ENCODE data around the gene CAMK2G. TPM values are rescaled to one million over a fixed set of nuclear protein-coding genes. Genes with fewer than 3 reads are reported as not detected.

Gene CAMK2G
- total RNA-seq, 1 experiment from 2014 or later: 41.4 TPM

DNA sequence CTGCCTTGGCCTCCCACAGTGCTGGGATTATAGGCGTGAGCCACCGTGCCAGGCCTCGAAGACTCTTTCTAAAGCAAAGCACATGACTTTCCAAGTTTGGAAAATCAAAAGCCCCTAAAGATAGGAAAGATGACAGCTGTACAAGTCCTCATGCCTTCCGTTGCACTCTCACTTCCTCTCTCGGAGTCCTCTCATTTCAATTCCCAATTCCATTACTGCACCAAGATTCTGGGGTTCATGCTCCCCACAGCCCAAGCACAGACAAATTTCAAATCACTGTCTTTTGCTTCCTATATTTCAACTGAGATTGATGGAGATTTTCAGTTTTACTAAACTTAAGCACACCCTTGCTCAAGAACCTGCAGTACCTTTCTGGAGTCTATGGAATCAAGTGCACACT is 25.7 kb upstream of the CAMK2G start:
- ATAC-seq (no peak), DNase-seq (ENCODE audit: low read depth, low spot score) (no peak)
- in situ Hi-C loops (cut with HindIII; ENCODE audit: low pct_unique_long_range_greater_than_20kb, low sequenced_read_pairs) (no loop called here), intact Hi-C loops (cut with micrococcal nuclease; ENCODE audit: unreplicated experiment) (no loop called here)
- H3K4me1 ChIP-seq (ENCODE audit: control insufficient read depth, insufficient read depth, low read length): peaks cover 3% of the 10 kb centered on the region; the same call in 1 of the 2 replicates
- no TSS peak for BruUV-seq (replicated peaks)
- CTCF ChIA-PET: interaction anchor here (1.0 kb wide), 1 partner anchor 9 kb away, joined by 3 read pairs; no protein-coding TSS in a partner anchor
- H3K27ac ChIP-seq (ENCODE audit: low read length): 0 out of 2 replicates have a peak overlapping the region, but pooled peaks have one; percentile 12
- no peaks in the 10 kb centered on the region for H3K27me3 ChIP-seq (ENCODE audit: control insufficient read depth, insufficient read depth, low read length)
- H3K4me3 ChIP-seq (ENCODE audit: low read depth in 2 of 2, low read length in 2 of 2): no peak overlapping the region
- POLR2A ChIA-PET: interaction anchor here (0.6 to 1.2 kb wide), 2 partner anchors 18 to 176 kb away, joined by 3 to 5 read pairs; no protein-coding TSS in a partner anchor
- TF ChIP-seq TCF7L2 (IDR thresholded peaks at IDR 0.05; ENCODE audit: low read depth, low read length) (no peak), SIN3A (IDR thresholded peaks at IDR 0.05; ENCODE audit: borderline replicate concordance, insufficient read depth, low read depth, low read length) (no peak), POLR2AphosphoS5 (IDR thresholded peaks at IDR 0.05; ENCODE audit: low read depth, low read length) (no peak)
- TF ChIP-seq, protein P1, sequence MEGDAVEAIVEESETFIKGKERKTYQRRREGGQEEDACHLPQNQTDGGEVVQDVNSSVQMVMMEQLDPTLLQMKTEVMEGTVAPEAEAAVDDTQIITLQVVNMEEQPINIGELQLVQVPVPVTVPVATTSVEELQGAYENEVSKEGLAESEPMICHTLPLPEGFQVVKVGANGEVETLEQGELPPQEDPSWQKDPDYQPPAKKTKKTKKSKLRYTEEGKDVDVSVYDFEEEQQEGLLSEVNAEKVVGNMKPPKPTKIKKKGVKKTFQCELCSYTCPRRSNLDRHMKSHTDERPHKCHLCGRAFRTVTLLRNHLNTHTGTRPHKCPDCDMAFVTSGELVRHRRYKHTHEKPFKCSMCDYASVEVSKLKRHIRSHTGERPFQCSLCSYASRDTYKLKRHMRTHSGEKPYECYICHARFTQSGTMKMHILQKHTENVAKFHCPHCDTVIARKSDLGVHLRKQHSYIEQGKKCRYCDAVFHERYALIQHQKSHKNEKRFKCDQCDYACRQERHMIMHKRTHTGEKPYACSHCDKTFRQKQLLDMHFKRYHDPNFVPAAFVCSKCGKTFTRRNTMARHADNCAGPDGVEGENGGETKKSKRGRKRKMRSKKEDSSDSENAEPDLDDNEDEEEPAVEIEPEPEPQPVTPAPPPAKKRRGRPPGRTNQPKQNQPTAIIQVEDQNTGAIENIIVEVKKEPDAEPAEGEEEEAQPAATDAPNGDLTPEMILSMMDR (IDR thresholded peaks at IDR 0.05): no peak
- TF ChIP-seq, protein P2, sequence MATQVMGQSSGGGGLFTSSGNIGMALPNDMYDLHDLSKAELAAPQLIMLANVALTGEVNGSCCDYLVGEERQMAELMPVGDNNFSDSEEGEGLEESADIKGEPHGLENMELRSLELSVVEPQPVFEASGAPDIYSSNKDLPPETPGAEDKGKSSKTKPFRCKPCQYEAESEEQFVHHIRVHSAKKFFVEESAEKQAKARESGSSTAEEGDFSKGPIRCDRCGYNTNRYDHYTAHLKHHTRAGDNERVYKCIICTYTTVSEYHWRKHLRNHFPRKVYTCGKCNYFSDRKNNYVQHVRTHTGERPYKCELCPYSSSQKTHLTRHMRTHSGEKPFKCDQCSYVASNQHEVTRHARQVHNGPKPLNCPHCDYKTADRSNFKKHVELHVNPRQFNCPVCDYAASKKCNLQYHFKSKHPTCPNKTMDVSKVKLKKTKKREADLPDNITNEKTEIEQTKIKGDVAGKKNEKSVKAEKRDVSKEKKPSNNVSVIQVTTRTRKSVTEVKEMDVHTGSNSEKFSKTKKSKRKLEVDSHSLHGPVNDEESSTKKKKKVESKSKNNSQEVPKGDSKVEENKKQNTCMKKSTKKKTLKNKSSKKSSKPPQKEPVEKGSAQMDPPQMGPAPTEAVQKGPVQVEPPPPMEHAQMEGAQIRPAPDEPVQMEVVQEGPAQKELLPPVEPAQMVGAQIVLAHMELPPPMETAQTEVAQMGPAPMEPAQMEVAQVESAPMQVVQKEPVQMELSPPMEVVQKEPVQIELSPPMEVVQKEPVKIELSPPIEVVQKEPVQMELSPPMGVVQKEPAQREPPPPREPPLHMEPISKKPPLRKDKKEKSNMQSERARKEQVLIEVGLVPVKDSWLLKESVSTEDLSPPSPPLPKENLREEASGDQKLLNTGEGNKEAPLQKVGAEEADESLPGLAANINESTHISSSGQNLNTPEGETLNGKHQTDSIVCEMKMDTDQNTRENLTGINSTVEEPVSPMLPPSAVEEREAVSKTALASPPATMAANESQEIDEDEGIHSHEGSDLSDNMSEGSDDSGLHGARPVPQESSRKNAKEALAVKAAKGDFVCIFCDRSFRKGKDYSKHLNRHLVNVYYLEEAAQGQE (IDR thresholded peaks at IDR 0.05; ENCODE audit: insufficient read depth in 1 of 2, low read depth in 2 of 2, low read length in 1 of 2): no peak
- no peaks in the 10 kb centered on the region for H3K36me3 ChIP-seq (ENCODE audit: control insufficient read depth, insufficient read depth, low read length)
- H3K9me3 ChIP-seq (ENCODE audit: control insufficient read depth, insufficient read depth, low read depth, low read length): no peaks in the 10 kb centered on the region

DNA sequence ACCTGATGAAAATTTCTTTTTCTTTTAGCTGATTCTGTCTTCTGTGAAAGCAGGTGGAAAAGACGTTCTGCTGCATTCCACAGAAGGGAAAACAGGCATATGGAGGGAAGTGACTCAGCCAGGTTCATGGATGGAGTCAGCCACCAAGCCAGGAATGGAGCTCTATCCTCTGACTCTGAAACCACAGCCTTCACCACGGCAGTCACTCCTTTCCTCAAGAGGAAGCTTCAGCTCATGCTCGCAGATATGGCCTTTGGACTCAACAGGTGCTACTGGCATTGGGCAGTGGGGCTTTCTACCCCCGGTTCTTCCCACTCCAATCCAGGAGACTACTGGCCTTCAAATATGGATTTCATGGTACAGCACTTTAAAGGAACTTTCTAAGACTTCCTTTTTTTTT is 25.1 kb upstream of the CAMK2G start:
- Histone ChIP-seq H3K36me3 (ENCODE audit: control insufficient read depth, insufficient read depth, low read length) (no peaks in the 10 kb centered on the region), H3K4me3 (ENCODE audit: low read depth in 2 of 2, low read length in 2 of 2) (no peak overlapping the region), H3K27ac (ENCODE audit: low read length) (peak overlapping the region; percentile 48; the same call in 1 of the 2 replicates), H3K4me1 (ENCODE audit: control insufficient read depth, insufficient read depth, low read length) (peaks cover 3% of the 10 kb centered on the region; the same call in 1 of the 2 replicates), H3K27me3 (ENCODE audit: control insufficient read depth, insufficient read depth, low read length) (no peaks in the 10 kb centered on the region), H3K9me3 (ENCODE audit: control insufficient read depth, insufficient read depth, low read depth, low read length) (no peaks in the 10 kb centered on the region)
- POLR2A ChIA-PET: interaction anchor here (0.6 to 1.3 kb wide), 3 partner anchors 10 to 21 kb away, joined by 3 read pairs; no protein-coding TSS in a partner anchor
- intact Hi-C loops (cut with micrococcal nuclease; ENCODE audit: unreplicated experiment): no loop called here
- ATAC-seq: no peak
- DNase-seq (ENCODE audit: low read depth, low spot score): no peak
- CTCF ChIA-PET: interaction anchor here (1.0 kb wide), 2 partner anchors 8 to 42 kb away, joined by 3 to 7 read pairs; no protein-coding TSS in a partner anchor
- no peak for TF ChIP-seq SIN3A (IDR thresholded peaks at IDR 0.05; ENCODE audit: borderline replicate concordance, insufficient read depth, low read depth, low read length)
- TF ChIP-seq, protein P1 (IDR thresholded peaks at IDR 0.05): no peak
- TF ChIP-seq POLR2AphosphoS5 (IDR thresholded peaks at IDR 0.05; ENCODE audit: low read depth, low read length): no peak
- TF ChIP-seq, protein P2 (IDR thresholded peaks at IDR 0.05; ENCODE audit: insufficient read depth in 1 of 2, low read depth in 2 of 2, low read length in 1 of 2): no peak
- TF ChIP-seq TCF7L2 (IDR thresholded peaks at IDR 0.05; ENCODE audit: low read depth, low read length): no peak
- in situ Hi-C loops (cut with HindIII; ENCODE audit: low pct_unique_long_range_greater_than_20kb, low sequenced_read_pairs): no loop called here
- no TSS peak for BruUV-seq (replicated peaks)

Measured in Panc1 (cell line).